ENCODE measurements around the gene APLP2. TPM values are rescaled to one million over a fixed set of nuclear protein-coding genes. Genes with fewer than 3 reads are reported as not detected.

Gene APLP2
- total RNA-seq, 1 experiment from 2014 or later: 317 TPM

- POLR2A ChIA-PET: interaction anchor here (0.9 to 1.6 kb wide), 6 partner anchors 12 to 95 kb away, joined by 3 to 7 read pairs (median 4); no protein-coding TSS in a partner anchor
- no peak for DNase-seq (ENCODE audit: unreplicated experiment)
- H3K4me1 Mint-ChIP-seq (ENCODE audit: insufficient read depth, unreplicated experiment): peaks cover 31% of the 10 kb centered on the region
- H3K27me3 Mint-ChIP-seq (ENCODE audit: insufficient read depth, unreplicated experiment): no peaks in the 10 kb centered on the region
- no TSS peak for BruUV-seq (replicated peaks)
- H3K9me3 Mint-ChIP-seq (ENCODE audit: unreplicated experiment): no peaks in the 10 kb centered on the region
- H3K36me3 Mint-ChIP-seq (ENCODE audit: insufficient read depth, unreplicated experiment): no peaks in the 10 kb centered on the region
- peak overlapping the region; percentile 68 for H3K27ac Mint-ChIP-seq (ENCODE audit: low read depth, unreplicated experiment)
- no peak for TF ChIP-seq CTCF (IDR thresholded peaks at IDR 0.05; ENCODE audit: unreplicated experiment)
- no peak overlapping the region for H3K4me3 Mint-ChIP-seq (ENCODE audit: unreplicated experiment)
- intact Hi-C loops (cut with micrococcal nuclease): no loop called here
- CTCF ChIA-PET: interaction anchor here (1.0 to 1.4 kb wide), 2 partner anchors 16 to 47 kb away, joined by 3 to 5 read pairs; no protein-coding TSS in a partner anchor
Observed at GRCh38 chr11:130165601-130166456, 96.1 kb downstream of the APLP2 start.

GRCh38 chr11:130166457-130166784, 96.7 kb downstream of the APLP2 start:
- peaks cover 26% of the 10 kb centered on the region for H3K4me1 Mint-ChIP-seq (ENCODE audit: insufficient read depth, unreplicated experiment)

GRCh38 chr11:130167146-130167545, 97.5 kb downstream of the APLP2 start:
- Mint-ChIP-seq H3K4me3 (ENCODE audit: unreplicated experiment) (no peak overlapping the region), H3K9me3 (ENCODE audit: unreplicated experiment) (no peaks in the 10 kb centered on the region), H3K27me3 (ENCODE audit: insufficient read depth, unreplicated experiment) (no peaks in the 10 kb centered on the region), H3K4me1 (ENCODE audit: insufficient read depth, unreplicated experiment) (peaks cover 22% of the 10 kb centered on the region), H3K36me3 (ENCODE audit: insufficient read depth, unreplicated experiment) (no peaks in the 10 kb centered on the region), H3K27ac (ENCODE audit: low read depth, unreplicated experiment) (no peak overlapping the region)
- no TSS peak for BruUV-seq (replicated peaks)
- POLR2A ChIA-PET: interaction anchor here (2.7 kb wide), 1 partner anchor 13 kb away, joined by 11 read pairs; no protein-coding TSS in a partner anchor
- DNase-seq (ENCODE audit: unreplicated experiment): no peak
- intact Hi-C loops (cut with micrococcal nuclease): no loop called here
- CTCF ChIA-PET: interaction anchor here (0.6 kb wide), 1 partner anchor 46 kb away, joined by 3 read pairs; no protein-coding TSS in a partner anchor
- TF ChIP-seq CTCF (IDR thresholded peaks at IDR 0.05; ENCODE audit: unreplicated experiment): no peak

More at GRCh38 chr11:130166457-130166784, 96.7 kb downstream of the APLP2 start:
- no peaks in the 10 kb centered on the region for H3K9me3 Mint-ChIP-seq (ENCODE audit: unreplicated experiment)
- peak overlapping the region; percentile 68 for H3K27ac Mint-ChIP-seq (ENCODE audit: low read depth, unreplicated experiment)
- no peak for TF ChIP-seq CTCF (IDR thresholded peaks at IDR 0.05; ENCODE audit: unreplicated experiment)
- H3K4me3 Mint-ChIP-seq (ENCODE audit: unreplicated experiment): peak overlapping the region; percentile 21
- H3K36me3 Mint-ChIP-seq (ENCODE audit: insufficient read depth, unreplicated experiment): no peaks in the 10 kb centered on the region
- POLR2A ChIA-PET: interaction anchor here (0.9 to 1.6 kb wide), 5 partner anchors 11 to 95 kb away, joined by 3 to 7 read pairs (median 4); no protein-coding TSS in a partner anchor
- peak; percentile 93 for DNase-seq (ENCODE audit: unreplicated experiment)
- H3K27me3 Mint-ChIP-seq (ENCODE audit: insufficient read depth, unreplicated experiment): no peaks in the 10 kb centered on the region
- BruUV-seq (replicated peaks): no TSS peak
- CTCF ChIA-PET: interaction anchor here (1.0 to 1.4 kb wide), 2 partner anchors 15 to 46 kb away, joined by 3 to 5 read pairs; no protein-coding TSS in a partner anchor
- intact Hi-C loops (cut with micrococcal nuclease): no loop called here

GRCh38 chr11:130168105-130168504, 98.4 kb downstream of the APLP2 start:
- Mint-ChIP-seq H3K27ac (ENCODE audit: low read depth, unreplicated experiment) (no peak overlapping the region), H3K36me3 (ENCODE audit: insufficient read depth, unreplicated experiment) (no peaks in the 10 kb centered on the region), H3K27me3 (ENCODE audit: insufficient read depth, unreplicated experiment) (no peaks in the 10 kb centered on the region), H3K4me3 (ENCODE audit: unreplicated experiment) (no peak overlapping the region), H3K4me1 (ENCODE audit: insufficient read depth, unreplicated experiment) (peaks cover 14% of the 10 kb centered on the region), H3K9me3 (ENCODE audit: unreplicated experiment) (no peaks in the 10 kb centered on the region)
- CTCF ChIA-PET: no interaction called here
- BruUV-seq (replicated peaks): no TSS peak
- intact Hi-C loops (cut with micrococcal nuclease): no loop called here
- DNase-seq (ENCODE audit: unreplicated experiment): no peak
- POLR2A ChIA-PET: interaction anchor here (0.5 to 2.7 kb wide), 3 partner anchors 10 to 104 kb away, joined by 4 to 11 read pairs (median 5); no protein-coding TSS in a partner anchor
- TF ChIP-seq CTCF (IDR thresholded peaks at IDR 0.05; ENCODE audit: unreplicated experiment): no peak
